ENCODE data around the gene DOCK3. TPM values are rescaled to one million over a fixed set of nuclear protein-coding genes. Genes with fewer than 3 reads are reported as not detected.
"Not testable (repeated sequence)": the region's sequence is repeated elsewhere in the genome, so short reads cannot be mapped to it uniquely, and the experiment has no call there.

DOCK3 gene
- polyA plus RNA-seq, 1 donor: 0.81 TPM

DNA sequence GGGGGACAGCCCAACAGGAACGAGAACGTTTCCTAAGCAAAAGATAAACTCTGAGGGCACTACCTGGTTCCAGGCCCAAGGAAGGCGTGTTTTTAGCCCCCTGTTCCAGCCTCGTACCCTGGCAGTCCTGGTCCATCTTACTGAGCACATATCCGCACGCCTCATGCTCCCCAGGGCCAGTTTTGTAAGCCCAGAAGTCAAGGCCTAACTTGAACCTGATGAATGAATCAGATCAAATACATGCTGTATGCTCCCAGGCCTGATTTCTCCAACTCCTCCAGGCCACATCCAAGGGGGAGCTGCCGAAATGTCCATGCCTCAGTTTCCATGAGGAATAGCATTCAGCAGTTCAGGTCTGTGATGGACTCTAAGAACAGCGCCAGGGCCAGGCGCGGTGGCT is 14.3 kb upstream of the DOCK3 start:
- H3K27me3 ChIP-seq (ENCODE audit: control insufficient read depth, insufficient read depth, low read length): peaks cover under 1% of the 10 kb centered on the region
- no peaks in the 10 kb centered on the region for H3K36me3 ChIP-seq (ENCODE audit: control insufficient read depth, insufficient read depth, low read length)
- no peaks in the 10 kb centered on the region for H3K9me3 ChIP-seq (ENCODE audit: control insufficient read depth, low read depth, low read length)
- no peak overlapping the region for H3K4me3 ChIP-seq (ENCODE audit: low read length)
- H3K4me1 ChIP-seq (ENCODE audit: control insufficient read depth, insufficient read depth, low read length): no peaks in the 10 kb centered on the region
- WGBS (ENCODE audit: insufficient coverage, low lambda C conversion rate): no CpG with 5 or more reads among the region's 10 CpGs
- DNase-seq: no peak
- H3K27ac ChIP-seq (ENCODE audit: low read length): no peak overlapping the region

- DNase-seq: no peak
- Histone ChIP-seq H3K36me3 (ENCODE audit: control insufficient read depth, insufficient read depth, low read length) (no peaks in the 10 kb centered on the region), H3K4me1 (ENCODE audit: control insufficient read depth, insufficient read depth, low read length) (no peaks in the 10 kb centered on the region), H3K27me3 (ENCODE audit: control insufficient read depth, insufficient read depth, low read length) (peaks cover 3% of the 10 kb centered on the region), H3K27ac (ENCODE audit: low read length) (no peak overlapping the region), H3K9me3 (ENCODE audit: control insufficient read depth, low read depth, low read length) (no peaks in the 10 kb centered on the region), H3K4me3 (ENCODE audit: low read length) (no peak overlapping the region)
- whole genome bisulfite sequencing (ENCODE audit: insufficient coverage, low lambda C conversion rate): no CpG with 5 or more reads among the region's 6 CpGs
Measured at GRCh38 chr3:50661321-50661837, 13.3 kb upstream of the DOCK3 start.

GRCh38 chr3:50662408-50662807 is 12.3 kb upstream of the DOCK3 start:
- Histone ChIP-seq H3K36me3 (ENCODE audit: control insufficient read depth, insufficient read depth, low read length) (no peaks in the 10 kb centered on the region), H3K9me3 (ENCODE audit: control insufficient read depth, low read depth, low read length) (no peaks in the 10 kb centered on the region), H3K4me1 (ENCODE audit: control insufficient read depth, insufficient read depth, low read length) (no peaks in the 10 kb centered on the region), H3K4me3 (ENCODE audit: low read length) (no peak overlapping the region), H3K27me3 (ENCODE audit: control insufficient read depth, insufficient read depth, low read length) (peaks cover 8% of the 10 kb centered on the region), H3K27ac (ENCODE audit: low read length) (no peak overlapping the region)
- no peak for DNase-seq
- WGBS (ENCODE audit: insufficient coverage, low lambda C conversion rate): no CpG with 5 or more reads among the region's 2 CpGs

GRCh38 chr3:50665081-50665840 is 9.5 kb upstream of the DOCK3 start:
- no peaks in the 10 kb centered on the region for H3K36me3 ChIP-seq (ENCODE audit: control insufficient read depth, insufficient read depth, low read length)
- H3K27me3 ChIP-seq (ENCODE audit: control insufficient read depth, insufficient read depth, low read length): peaks cover 26% of the 10 kb centered on the region
- H3K9me3 ChIP-seq (ENCODE audit: control insufficient read depth, low read depth, low read length): no peaks in the 10 kb centered on the region
- DNase-seq: no peak
- no peak overlapping the region for H3K4me3 ChIP-seq (ENCODE audit: low read length)
- 90% methylated on average over 2 of the region's 5 CpGs for WGBS (ENCODE audit: insufficient coverage, low lambda C conversion rate)
- H3K4me1 ChIP-seq (ENCODE audit: control insufficient read depth, insufficient read depth, low read length): no peaks in the 10 kb centered on the region
- H3K27ac ChIP-seq (ENCODE audit: low read length): no peak overlapping the region

- 80% methylated on average over 2 of the region's 9 CpGs for WGBS (ENCODE audit: insufficient coverage, low lambda C conversion rate)
- not testable (repeated sequence) for H3K9me3 ChIP-seq (ENCODE audit: control insufficient read depth, low read depth, low read length); DNase-seq; H3K4me3 ChIP-seq (ENCODE audit: low read length); H3K27ac ChIP-seq (ENCODE audit: low read length); H3K36me3 ChIP-seq (ENCODE audit: control insufficient read depth, insufficient read depth, low read length); H3K4me1 ChIP-seq (ENCODE audit: control insufficient read depth, insufficient read depth, low read length)
- peaks cover 30% of the 10 kb centered on the region for H3K27me3 ChIP-seq (ENCODE audit: control insufficient read depth, insufficient read depth, low read length)
Measured at GRCh38 chr3:50665841-50666115, 8.9 kb upstream of the DOCK3 start.

DNA sequence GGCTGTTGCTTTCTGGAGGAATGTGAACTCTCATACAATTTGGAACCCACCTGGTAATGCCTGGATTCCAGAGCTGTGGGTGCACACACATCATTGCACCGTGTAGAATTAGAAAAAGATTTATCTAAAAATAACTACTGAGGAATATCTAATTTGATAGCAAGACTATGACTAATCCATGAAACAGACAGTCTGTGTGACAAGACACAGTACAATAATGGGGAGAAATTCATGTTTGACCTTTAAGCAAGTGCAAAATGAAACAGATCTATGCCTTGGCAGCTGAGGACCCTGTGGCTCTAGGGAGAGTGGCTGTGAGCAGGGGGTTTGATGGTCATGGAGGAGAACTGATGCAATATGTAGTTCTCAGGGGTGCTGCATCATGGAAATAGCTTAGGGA is 7.9 kb upstream of the DOCK3 start:
- Histone ChIP-seq H3K4me1 (ENCODE audit: control insufficient read depth, insufficient read depth, low read length) (no peaks in the 10 kb centered on the region), H3K36me3 (ENCODE audit: control insufficient read depth, insufficient read depth, low read length) (no peaks in the 10 kb centered on the region), H3K27ac (ENCODE audit: low read length) (no peak overlapping the region), H3K27me3 (ENCODE audit: control insufficient read depth, insufficient read depth, low read length) (peaks cover 38% of the 10 kb centered on the region), H3K9me3 (ENCODE audit: control insufficient read depth, low read depth, low read length) (no peaks in the 10 kb centered on the region), H3K4me3 (ENCODE audit: low read length) (no peak overlapping the region)
- DNase-seq: no peak
- WGBS (ENCODE audit: insufficient coverage, low lambda C conversion rate): no CpG with 5 or more reads among the region's 1 CpG

GRCh38 chr3:50671331-50671730 is 3.4 kb upstream of the DOCK3 start:
- Histone ChIP-seq H3K9me3 (ENCODE audit: control insufficient read depth, low read depth, low read length) (no peaks in the 10 kb centered on the region), H3K4me1 (ENCODE audit: control insufficient read depth, insufficient read depth, low read length) (peaks cover 5% of the 10 kb centered on the region), H3K36me3 (ENCODE audit: control insufficient read depth, insufficient read depth, low read length) (no peaks in the 10 kb centered on the region), H3K27me3 (ENCODE audit: control insufficient read depth, insufficient read depth, low read length) (peaks cover 70% of the 10 kb centered on the region), H3K27ac (ENCODE audit: low read length) (no peak overlapping the region), H3K4me3 (ENCODE audit: low read length) (no peak overlapping the region)
- no CpG with 5 or more reads among the region's 4 CpGs for WGBS (ENCODE audit: insufficient coverage, low lambda C conversion rate)
- DNase-seq: no peak

DNA sequence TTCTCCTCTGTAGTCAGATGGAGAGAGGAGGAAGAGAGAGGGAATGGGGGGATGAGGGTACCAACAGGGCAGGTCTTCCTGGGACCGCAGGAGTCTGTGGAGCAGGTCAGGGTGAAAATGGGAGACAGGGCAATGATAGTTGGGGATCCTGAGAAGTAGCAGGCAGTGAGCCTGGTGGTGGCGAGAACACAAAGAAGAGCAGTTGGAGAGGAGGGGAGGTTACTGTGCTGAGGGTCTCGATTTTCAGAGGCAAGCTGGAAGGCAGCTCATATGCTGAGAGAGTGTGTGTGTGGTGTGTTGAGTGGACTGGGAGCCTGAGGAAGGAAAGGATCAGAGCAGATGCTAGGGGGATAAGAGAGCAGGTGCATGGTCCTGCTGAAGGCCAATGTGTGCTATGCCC is 2.1 kb upstream of the DOCK3 start:
- DNase-seq: no peak
- H3K4me1 ChIP-seq (ENCODE audit: control insufficient read depth, insufficient read depth, low read length): peaks cover 5% of the 10 kb centered on the region
- no peaks in the 10 kb centered on the region for H3K9me3 ChIP-seq (ENCODE audit: control insufficient read depth, low read depth, low read length)
- peaks cover 74% of the 10 kb centered on the region for H3K27me3 ChIP-seq (ENCODE audit: control insufficient read depth, insufficient read depth, low read length)
- no peak overlapping the region for H3K27ac ChIP-seq (ENCODE audit: low read length)
- H3K36me3 ChIP-seq (ENCODE audit: control insufficient read depth, insufficient read depth, low read length): no peaks in the 10 kb centered on the region
- WGBS (ENCODE audit: insufficient coverage, low lambda C conversion rate): 89% methylated on average over 1 of the region's 3 CpGs
- H3K4me3 ChIP-seq (ENCODE audit: low read length): no peak overlapping the region

DNA sequence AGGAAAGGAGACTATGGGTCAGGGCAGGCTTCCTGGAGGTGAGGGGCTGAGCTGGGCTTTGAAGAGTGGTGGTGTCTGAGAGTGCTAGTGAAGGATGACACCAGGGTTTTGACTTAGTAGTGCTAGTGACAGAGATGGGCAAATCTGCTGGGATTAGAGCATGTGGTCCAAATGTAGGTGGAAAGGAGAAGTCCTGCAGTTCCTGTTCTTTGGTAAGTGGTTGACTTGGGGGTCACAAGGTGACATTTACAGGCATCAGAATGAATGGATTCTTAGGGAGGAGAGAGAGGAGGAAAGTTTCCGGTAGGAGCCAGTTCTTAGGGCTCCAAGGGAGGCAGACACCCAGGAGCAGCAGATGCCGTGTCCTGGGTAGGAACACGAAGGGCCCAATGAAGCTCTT is 796 bp upstream of the DOCK3 start:
- Histone ChIP-seq H3K36me3 (ENCODE audit: control insufficient read depth, insufficient read depth, low read length) (no peaks in the 10 kb centered on the region), H3K27ac (ENCODE audit: low read length) (no peak overlapping the region), H3K9me3 (ENCODE audit: control insufficient read depth, low read depth, low read length) (no peaks in the 10 kb centered on the region), H3K27me3 (ENCODE audit: control insufficient read depth, insufficient read depth, low read length) (peaks cover 77% of the 10 kb centered on the region), H3K4me1 (ENCODE audit: control insufficient read depth, insufficient read depth, low read length) (peaks cover 5% of the 10 kb centered on the region), H3K4me3 (ENCODE audit: low read length) (no peak overlapping the region)
- no peak for DNase-seq
- no CpG with 5 or more reads among the region's 3 CpGs for WGBS (ENCODE audit: insufficient coverage, low lambda C conversion rate)

- H3K27me3 ChIP-seq (ENCODE audit: control insufficient read depth, insufficient read depth, low read length): peaks cover 76% of the 10 kb centered on the region
- WGBS (ENCODE audit: insufficient coverage, low lambda C conversion rate): 16% methylated on average over 5 of the region's 65 CpGs
- no peak for DNase-seq
- H3K4me3 ChIP-seq (ENCODE audit: low read length): no peak overlapping the region
- H3K36me3 ChIP-seq (ENCODE audit: control insufficient read depth, insufficient read depth, low read length): no peaks in the 10 kb centered on the region
- H3K27ac ChIP-seq (ENCODE audit: low read length): no peak overlapping the region
- no peaks in the 10 kb centered on the region for H3K9me3 ChIP-seq (ENCODE audit: control insufficient read depth, low read depth, low read length)
- peaks cover 5% of the 10 kb centered on the region for H3K4me1 ChIP-seq (ENCODE audit: control insufficient read depth, insufficient read depth, low read length)
Measured at GRCh38 chr3:50675179-50676030, 678 bp downstream of the DOCK3 start.

Measured in large intestine (tissue), 3 donors.